Measurements from ENCODE around the gene CIC. TPM values are rescaled to one million over a fixed set of nuclear protein-coding genes. Genes with fewer than 3 reads are reported as not detected.
"Not testable (repeated sequence)": the region's sequence is repeated elsewhere in the genome, so short reads cannot be mapped to it uniquely, and the experiment has no call there.

The CIC gene
- total RNA-seq, 1 donor from 2014 or later: 51.3 TPM

GRCh38 chr19:42335971-42336370 lies 66.9 kb downstream of the CIC start:
- DNase-seq (ENCODE audit: low spot score): no peak
- intact Hi-C loops (cut with DNase I): no loop called here

DNA sequence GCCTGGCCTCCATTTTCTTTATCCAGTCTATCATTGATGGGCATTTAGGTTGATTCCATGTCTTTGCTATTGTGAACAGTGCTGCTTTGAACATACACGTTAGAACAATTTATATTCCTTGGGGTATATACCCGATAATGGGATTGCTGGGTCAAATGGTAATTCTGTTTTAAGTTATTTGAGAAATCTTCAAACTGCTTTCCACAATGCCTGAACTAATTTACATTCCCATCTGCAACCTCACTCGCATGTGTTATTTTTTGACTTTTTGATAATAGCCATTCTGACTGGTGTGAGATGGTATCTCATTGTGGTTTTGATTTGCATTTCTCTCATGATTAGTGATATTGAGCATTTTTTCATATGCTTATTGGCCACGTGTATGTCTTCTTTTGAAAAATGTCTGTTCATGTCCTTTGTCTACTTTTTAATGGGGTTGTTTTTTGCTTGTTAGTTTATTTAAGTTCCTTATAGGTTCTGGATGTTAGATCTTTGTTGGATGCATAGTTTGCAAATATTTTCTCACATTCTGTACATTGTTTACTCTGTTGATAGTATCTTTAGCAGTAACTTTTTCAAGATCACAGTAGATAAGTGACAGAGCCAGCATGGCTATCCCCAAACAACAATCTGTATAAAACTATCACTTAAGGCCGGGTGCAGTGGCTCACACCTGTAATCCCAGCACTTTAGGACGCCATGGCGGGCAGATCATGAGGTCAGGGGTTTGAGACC lies 70.2 kb downstream of the CIC start:
- DNase-seq (ENCODE audit: low spot score); intact Hi-C loops (cut with DNase I): not testable (repeated sequence)

- DNase-seq (ENCODE audit: low spot score); intact Hi-C loops (cut with DNase I): not testable (repeated sequence)
Observed at GRCh38 chr19:42339922-42340321, 70.9 kb downstream of the CIC start.

GRCh38 chr19:42343344-42344110 lies 74.5 kb downstream of the CIC start:
- intact Hi-C loops (cut with DNase I): no loop called here
- no peak for DNase-seq (ENCODE audit: low spot score)

DNA sequence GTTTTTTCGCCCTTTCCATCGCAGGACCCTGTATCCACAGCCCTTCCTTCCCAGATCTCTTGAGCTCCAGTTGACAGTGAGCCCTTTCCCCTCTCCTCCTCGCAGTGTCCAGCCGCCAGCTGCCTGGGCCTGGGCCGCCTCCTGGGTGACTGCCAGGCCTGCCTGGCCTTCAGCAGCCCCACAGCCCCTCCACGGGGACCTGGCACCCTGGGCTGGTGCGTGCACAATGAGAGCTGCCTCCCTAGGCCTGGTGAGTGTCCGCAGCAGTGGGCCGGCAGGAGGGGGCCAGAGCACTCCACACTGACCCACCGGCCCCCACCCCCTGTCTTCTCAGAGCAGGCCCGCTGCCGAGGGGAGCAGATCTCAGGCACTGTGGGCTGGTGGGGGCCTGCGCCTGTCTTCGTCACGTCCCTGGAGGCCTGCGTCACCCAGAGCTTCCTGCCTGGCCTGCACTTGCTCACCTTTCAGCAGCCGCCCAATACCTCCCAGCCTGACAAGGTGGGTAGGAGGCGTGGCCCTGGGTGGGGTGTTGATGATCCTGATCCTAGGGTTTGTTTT lies 75.4 kb downstream of the CIC start:
- DNase-seq (ENCODE audit: low spot score): no peak
- intact Hi-C loops (cut with DNase I): no loop called here

Other genes with a start within 250 kb of the CIC start
- gene GRIK5, start 199.0 kb upstream of the CIC start, total RNA-seq: 4.6 TPM
- 8.3 TPM for gene ZNF574, start 193.1 kb upstream of the CIC start, total RNA-seq
- gene POU2F2, start 136.8 kb upstream of the CIC start, total RNA-seq: 0.51 TPM
- 10.2 TPM for gene DEDD2, start 51.6 kb upstream of the CIC start, total RNA-seq
- gene ZNF526, start 48.9 kb upstream of the CIC start, total RNA-seq: 4.1 TPM
- 39.6 TPM for gene GSK3A, start 26.6 kb upstream of the CIC start, total RNA-seq
- gene ERF, start 14.1 kb upstream of the CIC start, total RNA-seq: 37.4 TPM
- gene PRR19, start 32.9 kb downstream of the CIC start, total RNA-seq: 0.16 TPM
- gene PAFAH1B3, start 33.4 kb downstream of the CIC start, total RNA-seq: 4.0 TPM
- gene TMEM145, start 44.1 kb downstream of the CIC start, total RNA-seq: 0.24 TPM
- gene MEGF8, start 56.4 kb downstream of the CIC start, total RNA-seq: 45.8 TPM
- 0.67 TPM for gene CNFN, start 121.0 kb downstream of the CIC start, total RNA-seq
- 54.9 TPM for gene LIPE, start 158.1 kb downstream of the CIC start, total RNA-seq
- not detected for gene CXCL17, start 173.7 kb downstream of the CIC start, total RNA-seq